CD14-positive monocyte (primary cell): ENCODE results near the gene ATP5PD. TPM values are rescaled to one million over a fixed set of nuclear protein-coding genes. Genes with fewer than 3 reads are reported as not detected.
A peak's percentile ranks its signal among the peaks of the same experiment; 100 is the strongest.

Source experiments
- DNase-seq, 3 donors: peaks; one replicate each; pipeline ENCODE4 v3.0.0-alpha.2; 2011 to 2022
- H2AFZ ChIP-seq: 2 replicates; pipeline ENCODE4 v1.6.0; 2012; ENCODE audit warnings: mild to moderate bottlenecking, low read depth, low read length, inconsistent platforms; ENCODE audit not compliant: insufficient read depth, poor library complexity, severe bottlenecking
- H3K27ac ChIP-seq, 2 donors: 1 replicate in 1 of 2; 2 replicates in 1 of 2; pipeline ENCODE4 v1.5.1; 2012 to 2013; ENCODE audit warnings: low read length in 2 of 2, control low read depth in 1 of 2, inconsistent platforms in 1 of 2, low read depth in 1 of 2, mild to moderate bottlenecking in 1 of 2
- H3K27me3 ChIP-seq, 2 donors: one replicate each; pipeline versions ENCODE4 v1.6.0 to v1.6.1; 2011 to 2013; ENCODE audit warnings: low read length in 2 of 2; ENCODE audit not compliant: control insufficient read depth in 2 of 2, insufficient read depth in 2 of 2
- H3K36me3 ChIP-seq, 2 donors: replicated peaks in 1 of 2; 1 replicate in 1 of 2; 2 replicates in 1 of 2; pipeline versions ENCODE4 v1.5.1 to v1.6.1; 2012 to 2013; ENCODE audit warnings: low read length in 2 of 2, control low read depth in 1 of 2, inconsistent platforms in 1 of 2, mild to moderate bottlenecking in 1 of 2; ENCODE audit not compliant: insufficient read depth in 2 of 2, control insufficient read depth in 1 of 2
- H3K4me1 ChIP-seq, 2 donors: 1 replicate in 1 of 2; 2 replicates in 1 of 2; pipeline versions ENCODE4 v1.5.1 to v1.6.1; 2012 to 2013; ENCODE audit warnings: low read length in 2 of 2, control low read depth in 1 of 2, inconsistent platforms in 1 of 2, mild to moderate bottlenecking in 1 of 2, moderate library complexity in 1 of 2; ENCODE audit not compliant: insufficient read depth in 2 of 2, control insufficient read depth in 1 of 2
- H3K4me2 ChIP-seq: replicated peaks from 2 replicates; pipeline ENCODE3; 2012; ENCODE audit warnings: low read length, moderate library complexity, mild to moderate bottlenecking; ENCODE audit not compliant: poor library complexity, severe bottlenecking; ENCODE audit errors: extremely low read depth
- H3K4me3 ChIP-seq, 3 experiments: fragments of 200-600 bp in 1 of 3; sonication (generic) in 1 of 3; replicated peaks in 1 of 3; 1 replicate in 2 of 3; 2 replicates in 1 of 3; pipeline ENCODE4 v1.5.1; 2011 to 2013; ENCODE audit warnings: low read length in 3 of 3, mild to moderate bottlenecking in 3 of 3, control low read depth in 2 of 3, low read depth in 2 of 3, inconsistent platforms in 1 of 3, moderate library complexity in 1 of 3
- H3K79me2 ChIP-seq: 2 replicates; pipeline ENCODE4 v1.6.0; 2012; ENCODE audit warnings: mild to moderate bottlenecking, control low read depth, inconsistent platforms, low read length, moderate library complexity; ENCODE audit not compliant: insufficient read depth
- H3K9ac ChIP-seq: 2 replicates; pipeline ENCODE4 v1.6.0; 2017; ENCODE audit warnings: low read length, mild to moderate bottlenecking; ENCODE audit not compliant: insufficient read depth, poor library complexity, severe bottlenecking
- H3K9me3 ChIP-seq, 2 donors: replicated peaks in 1 of 2; 1 replicate in 1 of 2; 2 replicates in 1 of 2; pipeline versions ENCODE4 v1.5.1 to v1.6.1; 2012 to 2013; ENCODE audit warnings: low read length in 2 of 2, control low read depth in 1 of 2; ENCODE audit not compliant: control insufficient read depth in 1 of 2, insufficient read depth in 1 of 2
- H4K20me1 ChIP-seq: 2 replicates; pipeline ENCODE4 v1.6.0; 2012; ENCODE audit warnings: mild to moderate bottlenecking, low read length, control low read depth, moderate library complexity; ENCODE audit not compliant: insufficient read depth
- H3K27ac Mint-ChIP-seq, 7 donors: one replicate each; pipeline ENCODE4 v1.8.0; 2020; ENCODE audit warnings: mild to moderate bottlenecking in 7 of 7, mixed read lengths in 7 of 7, moderate library complexity in 6 of 7, inconsistent platforms in 2 of 7
- H3K27me3 Mint-ChIP-seq, 3 donors: one replicate each; pipeline ENCODE4 v1.8.0; 2021 to 2022; ENCODE audit warnings: low read depth in 3 of 3, mild to moderate bottlenecking in 3 of 3, mixed read lengths in 3 of 3, moderate library complexity in 3 of 3, inconsistent platforms in 1 of 3
- H3K36me3 Mint-ChIP-seq, 2 donors: one replicate each; pipeline ENCODE4 v1.8.0; 2020; ENCODE audit warnings: mixed read lengths in 2 of 2, inconsistent platforms in 1 of 2, mild to moderate bottlenecking in 1 of 2
- H3K4me1 Mint-ChIP-seq: one replicate; pipeline ENCODE4 v1.8.0; 2020; ENCODE audit warnings: mild to moderate bottlenecking, mixed read lengths
- H3K4me3 Mint-ChIP-seq, 2 donors: one replicate each; pipeline ENCODE4 v1.8.0; 2020; ENCODE audit warnings: mild to moderate bottlenecking in 2 of 2, mixed read lengths in 2 of 2, moderate library complexity in 1 of 2
- H3K9me3 Mint-ChIP-seq, 7 donors: one replicate each; pipeline ENCODE4 v1.8.0; 2020 to 2022; ENCODE audit warnings: mixed read lengths in 7 of 7, mild to moderate bottlenecking in 6 of 7, moderate library complexity in 6 of 7, inconsistent platforms in 2 of 7
- WGBS: methylation state at CpG from one replicate; pipeline ENCODE4 v1.1.5; 2013; ENCODE audit warnings: missing lambda C conversion rate; ENCODE audit not compliant: insufficient coverage; 5-methylcytosine and 5-hydroxymethylcytosine counted together
- intact Hi-C, 2 donors: fragments of 100-400 bp; cut with micrococcal nuclease; formaldehyde crosslinking; loops; one replicate each; pipeline versions ENCODE4 v1.15.0 to v1.15.1; 2023
- polyA plus RNA-seq, 3 donors: library from polyadenylated mRNA; depleted of rRNA in 1 of 3; unstranded in 2 of 3; stranded (reverse) in 1 of 3; fragments of 300-500 nt in 2 of 3; fragments of >200 nt in 1 of 3; fragmentation: Illumina TruSeq in 2 of 3; gene quantifications; 1 replicate in 2 of 3; 2 replicates in 1 of 3; pipeline ENCODE4 v1.2.3, GENCODE V29; 2012 to 2021
- TF ChIP-seq, protein P1 (sequence below): fragments of 200-600 bp; IDR thresholded peaks from one replicate; pipeline ENCODE4 v1.8.0; 2022; ENCODE audit warnings: antibody characterized with exemption, mild to moderate bottlenecking

The ATP5PD gene
- polyA plus RNA-seq, 3 donors, result 139 to 451 (median 437) TPM

DNA sequence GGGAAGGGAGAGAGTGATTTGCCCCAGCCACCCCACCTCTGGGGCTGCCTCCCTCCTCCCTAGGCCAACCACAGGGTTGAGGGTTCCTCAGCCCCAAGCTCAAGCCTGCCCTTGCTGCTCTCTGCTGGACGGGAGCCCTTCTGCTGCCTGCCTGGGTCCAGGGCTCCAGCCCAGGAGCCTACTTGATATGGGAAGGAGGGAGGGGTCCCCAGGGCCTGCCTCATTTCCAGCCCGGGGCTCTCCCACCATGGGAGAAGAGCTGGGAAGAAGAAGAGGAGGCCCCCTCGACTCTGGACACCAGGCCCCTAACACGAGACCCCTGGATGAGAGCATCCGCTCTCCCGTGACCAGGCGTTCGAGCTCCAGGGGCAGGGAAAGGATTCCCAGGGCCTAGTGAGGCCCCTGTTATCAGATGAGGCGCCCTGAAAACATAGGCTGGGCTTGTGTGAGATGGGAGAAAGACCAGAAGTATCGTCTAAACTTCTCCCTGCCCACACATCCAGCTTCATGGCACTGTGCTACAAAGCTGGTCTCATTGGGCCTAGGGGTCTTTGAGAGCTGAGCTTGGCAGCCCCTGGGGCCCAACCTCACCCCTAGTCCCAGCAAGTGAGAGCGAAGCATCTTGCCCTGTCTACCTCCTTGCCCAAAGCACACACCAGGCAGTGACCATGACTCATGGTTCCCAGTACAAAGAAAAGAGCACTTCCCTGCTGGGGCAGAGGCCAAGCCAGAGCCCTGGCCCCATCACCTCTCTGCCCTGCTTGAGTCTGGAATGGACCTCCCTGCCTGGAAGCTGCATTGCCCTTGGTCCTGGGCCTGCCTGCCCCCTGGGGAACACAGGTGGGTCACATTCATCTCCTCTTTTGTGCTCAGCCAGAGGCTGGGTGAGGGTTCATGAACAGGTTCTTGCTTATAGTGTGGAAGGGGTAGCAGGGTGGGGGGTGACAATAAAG lies 42.0 kb upstream of the ATP5PD start:
- Mint-ChIP-seq H3K27ac (peak overlapping the region; percentile 90 to 96 (median 94)), H3K36me3 (peaks cover 8 to 17% of the 10 kb centered on the region in 2 donors), H3K27me3 (peaks cover 0 to 6% (median 2%) of the 10 kb centered on the region in 3 donors), H3K9me3 (no peaks in the 10 kb centered on the region), H3K4me1 (peaks cover 75% of the 10 kb centered on the region), H3K4me3 (peak overlapping the region; percentile 86 to 91)
- WGBS, result 71% methylated on average over 8 of the region's 11 CpGs
- peaks cover 58% of the 10 kb centered on the region for H3K79me2 ChIP-seq
- H3K4me1 ChIP-seq, result peaks cover 74 to 79% of the 10 kb centered on the region in 2 donors
- H4K20me1 ChIP-seq, result peaks cover 13% of the 10 kb centered on the region
- TF ChIP-seq, protein P1, sequence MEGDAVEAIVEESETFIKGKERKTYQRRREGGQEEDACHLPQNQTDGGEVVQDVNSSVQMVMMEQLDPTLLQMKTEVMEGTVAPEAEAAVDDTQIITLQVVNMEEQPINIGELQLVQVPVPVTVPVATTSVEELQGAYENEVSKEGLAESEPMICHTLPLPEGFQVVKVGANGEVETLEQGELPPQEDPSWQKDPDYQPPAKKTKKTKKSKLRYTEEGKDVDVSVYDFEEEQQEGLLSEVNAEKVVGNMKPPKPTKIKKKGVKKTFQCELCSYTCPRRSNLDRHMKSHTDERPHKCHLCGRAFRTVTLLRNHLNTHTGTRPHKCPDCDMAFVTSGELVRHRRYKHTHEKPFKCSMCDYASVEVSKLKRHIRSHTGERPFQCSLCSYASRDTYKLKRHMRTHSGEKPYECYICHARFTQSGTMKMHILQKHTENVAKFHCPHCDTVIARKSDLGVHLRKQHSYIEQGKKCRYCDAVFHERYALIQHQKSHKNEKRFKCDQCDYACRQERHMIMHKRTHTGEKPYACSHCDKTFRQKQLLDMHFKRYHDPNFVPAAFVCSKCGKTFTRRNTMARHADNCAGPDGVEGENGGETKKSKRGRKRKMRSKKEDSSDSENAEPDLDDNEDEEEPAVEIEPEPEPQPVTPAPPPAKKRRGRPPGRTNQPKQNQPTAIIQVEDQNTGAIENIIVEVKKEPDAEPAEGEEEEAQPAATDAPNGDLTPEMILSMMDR, result no peak
- peak overlapping the region; percentile 88 for H3K9ac ChIP-seq
- H3K4me3 ChIP-seq, result peak overlapping the region; percentile 63 to 97 (median 89)
- no peaks in the 10 kb centered on the region for H3K9me3 ChIP-seq
- H3K27ac ChIP-seq, result peak overlapping the region; percentile 88 to 91
- peak overlapping the region; percentile 73 for H2AFZ ChIP-seq
- peak; percentile 71 to 80 (median 78) for DNase-seq
- intact Hi-C loops, result no loop called here
- no peaks in the 10 kb centered on the region for H3K27me3 ChIP-seq
- H3K4me2 ChIP-seq, result peak overlapping the region; percentile 93
- peaks cover 3 to 5% of the 10 kb centered on the region in 2 donors for H3K36me3 ChIP-seq

DNA sequence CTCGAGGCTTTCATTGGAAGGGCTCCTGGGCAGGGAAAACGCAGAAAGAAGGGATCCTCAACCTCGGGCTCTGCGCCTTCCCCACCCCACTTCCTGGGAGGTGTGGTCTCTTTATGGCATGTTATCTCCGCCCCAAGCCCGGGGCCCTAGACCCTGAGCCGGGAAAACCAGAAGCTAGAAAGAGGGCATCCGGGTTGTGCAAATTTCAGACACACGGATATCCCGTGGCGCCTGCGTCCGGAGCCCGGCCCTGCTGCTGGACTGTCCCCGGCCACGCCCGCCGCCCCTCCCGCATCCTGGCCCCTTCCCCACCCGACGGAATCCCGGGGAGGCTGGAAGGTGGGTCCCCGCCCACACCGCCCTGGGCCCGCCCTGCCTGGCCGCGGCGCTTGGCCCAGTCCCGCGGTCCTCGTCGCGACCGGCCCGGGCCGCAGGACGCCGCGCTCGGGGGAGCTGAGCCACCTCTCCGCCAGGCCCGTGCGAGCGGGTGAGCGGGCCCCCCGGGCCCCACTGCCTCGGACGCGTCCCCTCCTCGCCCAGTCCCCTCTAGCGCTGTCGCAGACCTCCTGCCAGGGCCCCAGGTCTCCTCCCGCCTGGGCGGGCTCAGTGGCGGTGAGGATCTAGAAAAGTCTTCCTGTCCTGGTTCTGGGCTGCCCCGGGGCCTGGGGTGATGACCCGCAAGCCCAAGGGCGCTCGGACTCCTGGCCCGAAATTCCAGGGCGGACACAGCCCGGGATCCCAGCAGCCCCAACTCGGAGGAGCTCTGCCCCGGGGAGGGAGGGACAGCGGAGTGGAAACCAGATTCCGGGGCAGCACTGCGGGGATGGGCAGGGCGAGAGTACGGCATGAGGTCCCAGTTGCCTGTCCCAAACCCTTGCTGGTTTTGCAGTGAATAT lies 41.0 kb upstream of the ATP5PD start, which contains the start of gene SLC16A5:
TSS of gene SLC16A5 (plus strand) at position 397 of the 896 bp plus-strand sequence. CDS start 5,683 bp downstream, outside the sequence.
- Mint-ChIP-seq H3K36me3 (peaks cover 8 to 12% of the 10 kb centered on the region in 2 donors), H3K4me3 (peak within 1 kb of the TSS; percentile 86 to 91), H3K4me1 (peaks cover 66% of the 10 kb centered on the region), H3K27ac (peak within 1 kb of the TSS; percentile 90 to 96 (median 95)), H3K9me3 (no peaks in the 10 kb centered on the region), H3K27me3 (peaks cover 0 to 6% (median 2%) of the 10 kb centered on the region in 3 donors)
- H2AFZ ChIP-seq, result peak within 1 kb of the TSS; percentile 73
- H4K20me1 ChIP-seq, result peaks cover 13% of the 10 kb centered on the region
- peak within 1 kb of the TSS; percentile 93 for H3K4me2 ChIP-seq
- H3K27me3 ChIP-seq, result no peaks in the 10 kb centered on the region
- peak within 1 kb of the TSS; percentile 88 to 91 for H3K27ac ChIP-seq
- H3K79me2 ChIP-seq, result peaks cover 49% of the 10 kb centered on the region
- TF ChIP-seq, protein P1, result no peak
- peak within 1 kb of the TSS; percentile 88 for H3K9ac ChIP-seq
- H3K4me1 ChIP-seq, result peaks cover 65 to 70% of the 10 kb centered on the region in 2 donors
- no peaks in the 10 kb centered on the region for H3K36me3 ChIP-seq
- peak; percentile 82 to 89 (median 87) for DNase-seq
- peak within 1 kb of the TSS; percentile 63 to 97 (median 89) for H3K4me3 ChIP-seq
- intact Hi-C loops, result no loop called here
- no peaks in the 10 kb centered on the region for H3K9me3 ChIP-seq
- WGBS, result under 1% methylated on average over 59 of the region's 69 CpGs
